K562 (cell line): Measurements from ENCODE around the gene DOK1. TPM values are rescaled to one million over a fixed set of nuclear protein-coding genes. Genes with fewer than 3 reads are reported as not detected.

Experiments
- ATAC-seq: fragments of 200-7000 bp; cut with Tn5 transposase; 3 replicates; pipeline ENCODE4 v1.9.1; 2020; ENCODE audit warnings: moderate library complexity
- BruUV-seq: library from RNA; stranded (reverse); fragments of 400-500 nt; replicated peaks from 2 replicates; lab custom pipeline; 2021; lab: Mats Ljungman, UMichigan
- CTCF ChIA-PET: fragments of 300-600 bp; formaldehyde crosslinking; extraction: SDS; loops from one replicate; lab custom pipeline; 2021; ENCODE audit warnings: low intra/inter-chr PET ratio; lab: Yijun Ruan, JAX
- POLR2A ChIA-PET: fragments of 300-600, 350-650 bp; sonication (Branson Sonifier 250); formaldehyde crosslinking; extraction: SDS; loops from one replicate; lab custom pipeline; 2021; ENCODE audit warnings: antibody characterized with exemption, inconsistent platforms; lab: Yijun Ruan, JAX
- DNase-seq, 4 experiments: peaks; one replicate each; pipeline versions ENCODE4 v3.0.0 to v3.0.0-alpha.2; 2011 to 2018; ENCODE audit warnings: low spot score in 3 of 4, mixed read lengths in 3 of 4; ENCODE audit errors: extremely low read depth in 1 of 4
- FAIRE-seq: peaks from 2 replicates; lab custom pipeline; 2011; peaks lifted over from hg19 to GRCh38; lab: Jason Lieb, UNC
- H2AFZ ChIP-seq: 2 replicates; pipeline ENCODE4 v1.6.0; 2011; ENCODE audit warnings: low read depth, low read length, control low read depth, inconsistent platforms
- H3K27ac ChIP-seq: fragments of 200-600 bp; 3 replicates; pipeline ENCODE4 v1.8.0; 2011; ENCODE audit warnings: low read depth, mild to moderate bottlenecking, control low read depth, inconsistent platforms, low read length, moderate library complexity, mixed read lengths; ENCODE audit errors: extremely low read depth
- H3K27me3 ChIP-seq, 2 experiments: fragments of 300-600 bp in 1 of 2; 2 replicates in 1 of 2; 3 replicates in 1 of 2; pipeline versions ENCODE4 v1.6.0 to v1.8.0; 2011; ENCODE audit warnings: inconsistent platforms in 2 of 2, low read length in 2 of 2, mild to moderate bottlenecking in 1 of 2, mixed read lengths in 1 of 2, moderate library complexity in 1 of 2; ENCODE audit not compliant: control insufficient read depth in 2 of 2, insufficient read depth in 2 of 2
- H3K36me3 ChIP-seq: fragments of 300-600 bp; 3 replicates; pipeline ENCODE4 v1.8.0; 2011; ENCODE audit warnings: mild to moderate bottlenecking, low read length, inconsistent platforms; ENCODE audit not compliant: control insufficient read depth, insufficient read depth
- H3K4me1 ChIP-seq, 2 experiments: fragments of 200-600 bp in 1 of 2; replicated peaks in 1 of 2; 2 replicates in 1 of 2; 3 replicates in 1 of 2; pipeline versions ENCODE4 v1.5.1 to v1.8.0; 2011; ENCODE audit warnings: inconsistent platforms in 2 of 2, low read length in 2 of 2, mild to moderate bottlenecking in 1 of 2, mixed read lengths in 1 of 2, moderate library complexity in 1 of 2; ENCODE audit not compliant: control insufficient read depth in 2 of 2, insufficient read depth in 2 of 2
- H3K4me2 ChIP-seq: 2 replicates; pipeline ENCODE4 v1.6.1; 2011; ENCODE audit warnings: low read length, control low read depth, inconsistent platforms, mixed read lengths; ENCODE audit not compliant: insufficient read depth
- H3K4me3 ChIP-seq: fragments of 200-600 bp; sonication (generic), shearing (Covaris generic); 2 replicates; pipeline ENCODE4 v1.5.1; 2016; ENCODE audit warnings: control low read depth, inconsistent platforms
- H3K79me2 ChIP-seq: fragments of 200-600 bp; 3 replicates; pipeline ENCODE4 v1.8.0; 2011; ENCODE audit warnings: low read length, inconsistent platforms; ENCODE audit not compliant: control insufficient read depth, insufficient read depth
- H3K9ac ChIP-seq, 2 experiments: 2 replicates each; pipeline versions ENCODE4 v1.6.0 to v1.6.1; 2011; ENCODE audit warnings: low read depth in 2 of 2, low read length in 2 of 2, control low read depth in 1 of 2, inconsistent platforms in 1 of 2, mild to moderate bottlenecking in 1 of 2, mixed read lengths in 1 of 2; ENCODE audit not compliant: insufficient read depth in 1 of 2
- H3K9me1 ChIP-seq: one replicate; pipeline ENCODE4 v1.6.0; 2011; ENCODE audit warnings: inconsistent platforms, mild to moderate bottlenecking, low read length, moderate library complexity; ENCODE audit not compliant: control insufficient read depth, insufficient read depth
- H3K9me3 ChIP-seq: replicated peaks from 2 replicates; pipeline ENCODE4 v1.5.1; 2011; ENCODE audit warnings: low read depth, low read length, inconsistent platforms; ENCODE audit not compliant: control insufficient read depth, insufficient read depth
- H4K20me1 ChIP-seq: replicated peaks from 2 replicates; pipeline ENCODE4 v1.6.1; 2011; ENCODE audit warnings: low read length, inconsistent platforms, mixed read lengths; ENCODE audit not compliant: control insufficient read depth, insufficient read depth
- CLOCK ChIP-seq: fragments of 250-450 bp; sonication (Bioruptor Pico); IDR thresholded peaks from 2 replicates; pipeline ENCODE4 v1.4.0; 2020; ENCODE audit warnings: mild to moderate bottlenecking, moderate library complexity, borderline replicate concordance
- DPF2 ChIP-seq: fragments of 450-650 bp; IDR thresholded peaks from 2 replicates; pipeline ENCODE4 v1.6.1; 2016
- GABPB2 ChIP-seq: fragments of 250-450 bp; sonication (Bioruptor Pico); conservative IDR thresholded peaks from 2 replicates; pipeline ENCODE4 v1.5.1; 2021; ENCODE audit warnings: mild to moderate bottlenecking
- IRF1 ChIP-seq: sonication (generic); formaldehyde crosslinking; IDR thresholded peaks from 2 replicates; pipeline ENCODE4 v1.8.0; 2022; ENCODE audit warnings: missing genetic modification reagents, mild to moderate bottlenecking, borderline replicate concordance
- IRF2 ChIP-seq: sonication (generic); formaldehyde crosslinking; IDR thresholded peaks from 2 replicates; pipeline ENCODE4 v1.8.1; 2022; ENCODE audit warnings: mild to moderate bottlenecking, missing genetic modification reagents
- MCM3 ChIP-seq: fragments of 450-650 bp; IDR thresholded peaks from 2 replicates; pipeline ENCODE4 v1.6.1; 2016
- MEF2D ChIP-seq: conservative IDR thresholded peaks from 2 replicates; pipeline ENCODE4 v1.6.1; 2016; ENCODE audit warnings: low read depth, missing genetic modification characterization, missing compliant biosample characterization
- MEIS2 ChIP-seq: fragments of 450-650 bp; IDR thresholded peaks from 2 replicates; pipeline ENCODE4 v1.6.1; 2014; ENCODE audit warnings: mild to moderate bottlenecking; ENCODE audit not compliant: partially characterized antibody
- MLX ChIP-seq, 2 experiments: fragments of 450-650 bp in 1 of 2; sonication (generic) in 1 of 2; formaldehyde crosslinking; conservative IDR thresholded peaks; 2 replicates each; pipeline versions ENCODE4 v1.4.0 to v1.8.1; 2020 to 2022; ENCODE audit warnings: mild to moderate bottlenecking in 1 of 2, missing genetic modification reagents in 1 of 2
- NR3C1 ChIP-seq: sonication (generic); formaldehyde crosslinking; IDR thresholded peaks from 2 replicates; pipeline ENCODE4 v1.8.1; 2022; ENCODE audit warnings: missing genetic modification reagents
- PCBP2 ChIP-seq: fragments of 200-400 bp; formaldehyde crosslinking; IDR thresholded peaks from 2 replicates; pipeline ENCODE4 v1.6.1; 2018; ENCODE audit warnings: low read length, low read depth, mild to moderate bottlenecking, moderate library complexity; ENCODE audit not compliant: poor library complexity, severe bottlenecking
- PKNOX1 ChIP-seq: fragments of 450-650 bp; IDR thresholded peaks from 2 replicates; pipeline ENCODE4 v1.6.1; 2016
- SP2 ChIP-seq: IDR thresholded peaks from 2 replicates; pipeline ENCODE4 v1.6.1; 2011; ENCODE audit warnings: mild to moderate bottlenecking, low read depth, low read length, moderate library complexity; ENCODE audit not compliant: poor library complexity, severe bottlenecking; ENCODE audit errors: extremely low read depth
- ZNF175 ChIP-seq: fragments of 200-800 bp; sonication (Bioruptor generic); IDR thresholded peaks from 2 replicates; pipeline ENCODE4 v1.6.1; 2016; ENCODE audit warnings: low read depth, mild to moderate bottlenecking, missing genetic modification characterization, missing compliant biosample characterization
- ZNF41 ChIP-seq: fragments of 250-450 bp; sonication (Bioruptor Pico); conservative IDR thresholded peaks from 2 replicates; pipeline ENCODE4 v1.4.0; 2020; ENCODE audit warnings: mild to moderate bottlenecking
- WGBS: fragments of 100-300 bp; shearing (Covaris generic); methylation state at CpG from one replicate; pipeline ENCODE4 v1.1.6; 2016; ENCODE audit warnings: low coverage, mixed read lengths; ENCODE audit not compliant: insufficient coverage; ENCODE audit errors: missing lambda C conversion rate; 5-methylcytosine and 5-hydroxymethylcytosine counted together
- in situ Hi-C: fragments of 300-500 bp; cut with MboI; formaldehyde crosslinking; loops from 4 replicates; pipeline ENCODE4 v1.15.0; 2018; ENCODE audit warnings: inconsistent platforms, mixed read lengths
- intact Hi-C: fragments of 100-400 bp; cut with micrococcal nuclease; formaldehyde crosslinking; loops from 2 replicates; pipeline ENCODE4 v1.14.2; 2022
- polyA plus RNA-seq, 8 experiments: library from polyadenylated mRNA; depleted of rRNA in 4 of 8; stranded (reverse) in 5 of 8; unstranded in 3 of 8; fragments of >200 nt; fragmentation: Nextera tagmentation in 2 of 8; fragmentation: Illumina TruSeq in 1 of 8; extraction: Ambion mirVana in 2 of 8; extraction: Trizol in 1 of 8; gene quantifications; 2 replicates each; pipeline versions ENCODE4 v1.2.1 to v1.2.3, GENCODE V29; 2011 to 2014; ENCODE audit warnings: inconsistent platforms in 1 of 8, missing spikeins in 1 of 8
- total RNA-seq, 7 experiments: library from RNA; depleted of rRNA in 6 of 7; stranded (reverse); fragments of >200 nt in 6 of 7; fragmentation: Illumina TruSeq in 2 of 7; extraction: Trizol in 2 of 7; gene quantifications; 2 replicates each; pipeline versions ENCODE4 v1.2.1 to v1.2.3, GENCODE V29; 2011 to 2021; ENCODE audit warnings: low replicate concordance in 1 of 7

The DOK1 gene
- total and polyA plus RNA-seq, 9 of the 15 experiments (the other 6 are each of a cell fraction or from before 2014, with no cell fraction given) = 0.59 to 36.4 (median 16.1) TPM

GRCh38 chr2:74569686-74570085 lies 15.2 kb downstream of the DOK1 start:
- POLR2A ChIA-PET = interaction anchor here (0.8 kb wide), 1 partner anchor 11 kb away, joined by 3 read pairs; no protein-coding TSS in a partner anchor
- FAIRE-seq = no peak
- CTCF ChIA-PET = no interaction called here

More at GRCh38 chr2:74569686-74570085, 15.2 kb downstream of the DOK1 start:
- Histone ChIP-seq H3K27me3 (no peaks in the 10 kb centered on the region; a peak in 1 of 5 replicates), H3K4me3 (no peak overlapping the region), H3K4me1 (peaks cover 0 to 12% of the 10 kb centered on the region in 2 experiments; a peak in 3 of 5 replicates), H3K9me1 (no peaks in the 10 kb centered on the region), H3K4me2 (no peak overlapping the region), H4K20me1 (no peaks in the 10 kb centered on the region), H3K9ac (no peak overlapping the region), H3K36me3 (no peaks in the 10 kb centered on the region), H3K79me2 (no peaks in the 10 kb centered on the region), H3K27ac (no peak overlapping the region), H3K9me3 (no peaks in the 10 kb centered on the region), H2AFZ (0 out of 2 replicates have a peak overlapping the region, but pooled peaks have one; percentile 10)
- intact Hi-C loops (loop anchor here (5.0 kb wide), 1 partner anchor 67 kb away; no protein-coding TSS in a partner anchor), in situ Hi-C loops (loop anchor here (5.0 kb wide), 1 partner anchor 82 kb away; no protein-coding TSS in a partner anchor)
- TF ChIP-seq CLOCK = no peak
- TF ChIP-seq ZNF41 (CRISPR knock-in tag) = no peak
- TF ChIP-seq MEIS2 = peak; percentile 9
- TF ChIP-seq MCM3 = peak; percentile 81; the same call in 1 of the 2 replicates
- no peak for TF ChIP-seq MEF2D (tag)
- TF ChIP-seq IRF2 (CRISPR knock-in tag) = no peak
- TF ChIP-seq MLX (CRISPR knock-in tag; conservative IDR thresholded peaks at IDR 0.05) = no peak
- TF ChIP-seq ZNF175 (CRISPR knock-in tag) = no peak
- no peak for TF ChIP-seq IRF1 (CRISPR knock-in tag)
- TF ChIP-seq SP2 = no peak
- no peak for TF ChIP-seq PCBP2
- TF ChIP-seq PKNOX1 = 0 out of 2 replicates have a peak, but pooled peaks have one; percentile 20
- TF ChIP-seq GABPB2 = no peak
- no peak for TF ChIP-seq NR3C1 (CRISPR knock-in tag)
- peak; percentile 47; the same call in 1 of the 2 replicates for TF ChIP-seq DPF2
- DNase-seq = no peak
- no TSS peak for BruUV-seq
- no peak for ATAC-seq
- 25% methylated on average over 1 of the region's 1 CpG for WGBS
